DLD1 (cell line): ENCODE results near the gene PJVK.
"Not testable (repeated sequence)": the region's sequence is repeated elsewhere in the genome, so short reads cannot be mapped to it uniquely, and the experiment has no call there.

Experiments used
- in situ Hi-C: cut with HindIII; loops from 2 replicates; pipeline ENCODE4 v1.10.0; 2017; ENCODE audit warnings: low sequenced_read_pairs

Gene PJVK

GRCh38 chr2:178427458-178427857, 23.7 kb upstream of the PJVK start:
- in situ Hi-C loops, result no loop called here

- in situ Hi-C loops, result no loop called here
These were observed 22.8 kb upstream of the PJVK start for GRCh38 chr2:178428396-178428806.

GRCh38 chr2:178429336-178429735, 21.8 kb upstream of the PJVK start:
- in situ Hi-C loops, result no loop called here

GRCh38 chr2:178436662-178437061, 14.5 kb upstream of the PJVK start:
- in situ Hi-C loops, result no loop called here

GRCh38 chr2:178441426-178441825, 9.8 kb upstream of the PJVK start:
- in situ Hi-C loops, result no loop called here

GRCh38 chr2:178448968-178449661, 2.1 kb upstream of the PJVK start:
- in situ Hi-C loops, result no loop called here

- in situ Hi-C loops, result no loop called here
These were observed 1.3 kb upstream of the PJVK start for GRCh38 chr2:178449700-178450523.

GRCh38 chr2:178450524-178450773, 729 bp upstream of the PJVK start:
- in situ Hi-C loops, result no loop called here

GRCh38 chr2:178452334-178452733, 1.2 kb downstream of the PJVK start:
- in situ Hi-C loops, result no loop called here

- in situ Hi-C loops, result no loop called here
These were observed 1.7 kb downstream of the PJVK start for GRCh38 chr2:178452870-178453269.

- in situ Hi-C loops, result no loop called here
These were observed 4.8 kb downstream of the PJVK start for GRCh38 chr2:178455947-178456346.

- in situ Hi-C loops, result no loop called here
These were observed 6.3 kb downstream of the PJVK start for GRCh38 chr2:178457390-178457886.

- in situ Hi-C loops, result no loop called here
These were observed 18.2 kb downstream of the PJVK start for GRCh38 chr2:178469219-178469849.

GRCh38 chr2:178471313-178471712, 20.1 kb downstream of the PJVK start:
- in situ Hi-C loops, result not testable (repeated sequence)

- in situ Hi-C loops, result no loop called here
These were observed 22.2 kb downstream of the PJVK start for GRCh38 chr2:178473373-178473772.

- in situ Hi-C loops, result no loop called here
These were observed 22.8 kb downstream of the PJVK start for GRCh38 chr2:178473931-178474330.

- in situ Hi-C loops, result no loop called here
These were observed 23.4 kb downstream of the PJVK start for GRCh38 chr2:178474560-178474959.

- in situ Hi-C loops, result no loop called here
These were observed 25.3 kb downstream of the PJVK start for GRCh38 chr2:178476477-178476876.

- in situ Hi-C loops, result no loop called here
These were observed 26.4 kb downstream of the PJVK start for GRCh38 chr2:178477443-178478129.

- in situ Hi-C loops, result no loop called here
These were observed 26.9 kb downstream of the PJVK start for GRCh38 chr2:178478130-178478438.

GRCh38 chr2:178478439-178479274, 27.5 kb downstream of the PJVK start, which contains the start of gene FKBP7:
Gene FKBP7 (minus strand): TSS chr2:178478600. CDS start chr2:178478499, 101 bp downstream.
- in situ Hi-C loops, result no loop called here
